ENCODE measurements around the gene DYNLRB1.

DNA sequence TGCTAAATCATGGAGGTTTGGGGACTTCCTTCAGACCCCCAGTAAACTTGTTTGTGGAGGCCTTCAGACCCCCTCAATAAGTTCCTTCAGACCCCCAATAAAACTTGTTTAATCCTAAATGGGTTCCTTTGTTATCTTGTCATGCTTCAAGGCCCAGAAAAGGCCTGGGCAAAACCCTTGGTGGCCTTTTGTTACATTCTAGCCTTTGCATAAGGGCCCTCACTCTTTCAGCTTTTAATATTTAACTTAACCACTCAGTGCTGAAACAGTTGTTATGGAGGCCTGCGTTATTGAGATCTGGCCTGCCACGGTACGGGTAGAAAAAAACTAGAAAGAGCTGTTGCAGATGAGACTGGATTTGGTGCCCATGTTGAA lies 4.3 kb upstream of the DYNLRB1 start:
- TF ChIP-seq, protein P1, sequence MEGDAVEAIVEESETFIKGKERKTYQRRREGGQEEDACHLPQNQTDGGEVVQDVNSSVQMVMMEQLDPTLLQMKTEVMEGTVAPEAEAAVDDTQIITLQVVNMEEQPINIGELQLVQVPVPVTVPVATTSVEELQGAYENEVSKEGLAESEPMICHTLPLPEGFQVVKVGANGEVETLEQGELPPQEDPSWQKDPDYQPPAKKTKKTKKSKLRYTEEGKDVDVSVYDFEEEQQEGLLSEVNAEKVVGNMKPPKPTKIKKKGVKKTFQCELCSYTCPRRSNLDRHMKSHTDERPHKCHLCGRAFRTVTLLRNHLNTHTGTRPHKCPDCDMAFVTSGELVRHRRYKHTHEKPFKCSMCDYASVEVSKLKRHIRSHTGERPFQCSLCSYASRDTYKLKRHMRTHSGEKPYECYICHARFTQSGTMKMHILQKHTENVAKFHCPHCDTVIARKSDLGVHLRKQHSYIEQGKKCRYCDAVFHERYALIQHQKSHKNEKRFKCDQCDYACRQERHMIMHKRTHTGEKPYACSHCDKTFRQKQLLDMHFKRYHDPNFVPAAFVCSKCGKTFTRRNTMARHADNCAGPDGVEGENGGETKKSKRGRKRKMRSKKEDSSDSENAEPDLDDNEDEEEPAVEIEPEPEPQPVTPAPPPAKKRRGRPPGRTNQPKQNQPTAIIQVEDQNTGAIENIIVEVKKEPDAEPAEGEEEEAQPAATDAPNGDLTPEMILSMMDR (conservative IDR thresholded peaks at IDR 0.05 in 1 of 2, IDR thresholded peaks at IDR 0.05 in 1 of 2; ENCODE audit: extremely low read depth in 1 of 2, insufficient read depth in 1 of 2, low read depth in 1 of 2, low read length in 2 of 2), result no peak
- TF ChIP-seq EZH2 (IDR thresholded peaks at IDR 0.05; ENCODE audit: borderline replicate concordance, low read length), result no peak

Measured in mammary epithelial cell (primary cell).